ENCODE data around the gene SPR.

DNA sequence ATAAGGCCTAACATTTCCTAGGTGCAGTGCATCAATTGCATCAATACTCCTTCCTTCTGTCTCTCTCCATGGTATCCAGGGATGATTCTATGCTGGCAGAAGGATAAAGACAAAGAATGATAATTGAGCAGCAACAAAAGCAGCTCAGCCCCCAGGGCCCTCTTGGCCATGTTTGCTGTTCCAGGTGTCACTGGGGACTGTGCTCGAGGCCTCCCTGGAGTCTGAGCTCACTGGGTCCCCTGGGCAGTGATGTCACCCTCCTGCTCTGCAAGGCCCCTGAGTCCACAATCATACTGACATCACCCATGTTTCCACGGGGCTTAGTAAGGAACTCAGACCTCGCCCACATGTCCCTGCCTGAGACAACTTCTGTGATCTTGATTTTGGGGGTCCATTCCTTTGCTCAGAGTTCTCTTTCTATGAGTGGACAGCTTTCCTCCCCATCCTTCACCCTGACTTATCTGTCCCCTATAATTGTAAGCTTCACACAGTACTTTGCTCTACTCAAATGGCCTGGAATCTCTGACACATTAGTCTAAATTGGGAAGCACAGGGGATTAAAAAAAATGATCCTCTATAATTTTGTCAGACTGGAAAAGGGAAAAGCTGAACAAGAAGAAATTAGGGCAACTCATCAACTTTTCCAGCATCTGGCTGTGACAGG is 45.6 kb upstream of the SPR start:
- TF ChIP-seq EZH2 (IDR thresholded peaks at IDR 0.05; ENCODE audit: borderline replicate concordance, low read depth, low read length, severe bottlenecking) = no peak
- TF ChIP-seq, protein P1, sequence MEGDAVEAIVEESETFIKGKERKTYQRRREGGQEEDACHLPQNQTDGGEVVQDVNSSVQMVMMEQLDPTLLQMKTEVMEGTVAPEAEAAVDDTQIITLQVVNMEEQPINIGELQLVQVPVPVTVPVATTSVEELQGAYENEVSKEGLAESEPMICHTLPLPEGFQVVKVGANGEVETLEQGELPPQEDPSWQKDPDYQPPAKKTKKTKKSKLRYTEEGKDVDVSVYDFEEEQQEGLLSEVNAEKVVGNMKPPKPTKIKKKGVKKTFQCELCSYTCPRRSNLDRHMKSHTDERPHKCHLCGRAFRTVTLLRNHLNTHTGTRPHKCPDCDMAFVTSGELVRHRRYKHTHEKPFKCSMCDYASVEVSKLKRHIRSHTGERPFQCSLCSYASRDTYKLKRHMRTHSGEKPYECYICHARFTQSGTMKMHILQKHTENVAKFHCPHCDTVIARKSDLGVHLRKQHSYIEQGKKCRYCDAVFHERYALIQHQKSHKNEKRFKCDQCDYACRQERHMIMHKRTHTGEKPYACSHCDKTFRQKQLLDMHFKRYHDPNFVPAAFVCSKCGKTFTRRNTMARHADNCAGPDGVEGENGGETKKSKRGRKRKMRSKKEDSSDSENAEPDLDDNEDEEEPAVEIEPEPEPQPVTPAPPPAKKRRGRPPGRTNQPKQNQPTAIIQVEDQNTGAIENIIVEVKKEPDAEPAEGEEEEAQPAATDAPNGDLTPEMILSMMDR (IDR thresholded peaks at IDR 0.05; ENCODE audit: borderline replicate concordance, extremely low read depth, low read length, poor library complexity, severe bottlenecking) = no peak
